IMR-90 (cell line): Measurements from ENCODE around the gene USP6NL.
A peak's percentile ranks its signal among the peaks of the same experiment; 100 is the strongest.
"Not testable (repeated sequence)": the region's sequence is repeated elsewhere in the genome, so short reads cannot be mapped to it uniquely, and the experiment has no call there.

Experiments
- CTCF ChIP-seq: conservative IDR thresholded peaks from 2 replicates; pipeline ENCODE4 v1.5.1; 2012; ENCODE audit warnings: mild to moderate bottlenecking, low read depth, low read length, improper control_type of control experiment
- RAD21 ChIP-seq: IDR thresholded peaks from 2 replicates; pipeline ENCODE4 v1.6.1; 2012; ENCODE audit warnings: low read length, improper control_type of control experiment
- RCOR1 ChIP-seq: IDR thresholded peaks from 2 replicates; pipeline ENCODE4 v1.6.1; 2012; ENCODE audit warnings: mild to moderate bottlenecking, low read length, improper control_type of control experiment; ENCODE audit not compliant: insufficient replicate concordance

GRCh38 chr10:11494923-11495322 is 116.5 kb downstream of the USP6NL start:
- TF ChIP-seq RAD21, RCOR1: not testable (repeated sequence)
- TF ChIP-seq CTCF = peak; percentile 22; the same call in 1 of the 2 replicates
